Measurements from ENCODE around the gene DNAJC16.
A peak's percentile ranks its signal among the peaks of the same experiment; 100 is the strongest.

Gene DNAJC16

DNA sequence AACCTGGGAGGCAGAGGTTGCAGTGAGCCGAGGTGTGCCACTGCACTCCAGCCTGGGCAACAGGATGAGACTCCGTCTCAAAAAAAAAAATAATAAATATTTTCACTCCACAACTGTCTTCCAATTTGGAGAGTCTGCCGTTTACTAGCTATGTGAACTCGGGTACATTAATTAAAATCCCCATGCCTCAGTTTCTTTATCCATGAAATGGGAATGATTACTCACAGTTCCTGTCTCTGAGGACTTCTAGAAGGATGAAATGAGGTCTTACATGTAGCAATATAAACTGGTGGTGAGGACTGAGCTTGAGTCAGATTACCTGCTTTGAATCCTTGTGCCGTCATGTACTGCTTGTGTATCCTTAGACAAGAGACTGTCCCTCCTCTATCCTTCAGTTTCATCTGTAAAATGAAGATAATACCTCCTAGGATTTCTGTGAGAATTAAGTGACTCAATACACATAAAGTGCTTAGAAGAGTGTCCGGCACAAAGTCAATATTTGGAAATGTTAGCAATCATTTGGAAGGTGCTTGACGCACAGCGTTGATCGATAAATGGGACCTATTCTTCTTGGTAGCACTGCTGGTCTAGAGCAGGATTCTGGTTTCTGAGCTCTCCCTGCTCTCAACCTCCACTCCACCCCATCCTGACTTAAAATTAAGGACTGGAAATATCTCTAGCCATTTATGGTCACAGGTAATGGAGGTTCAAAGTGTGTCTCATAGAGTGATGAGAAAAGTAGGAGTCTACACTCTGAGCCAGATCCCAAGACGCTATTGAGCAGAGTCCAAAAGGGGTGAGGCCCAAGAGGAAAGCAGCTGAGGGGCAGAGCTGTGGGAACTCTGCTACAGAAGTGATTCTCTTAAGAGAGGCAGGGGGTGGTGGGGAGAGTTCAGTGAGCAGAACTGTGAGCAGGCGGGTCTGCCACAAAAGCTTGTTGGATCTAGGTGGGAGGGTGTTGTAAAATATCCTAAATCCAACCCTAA is 79.0 kb downstream of the DNAJC16 start:
- DNase-seq (ENCODE audit: low read depth): no peak
- TF ChIP-seq, protein P1, sequence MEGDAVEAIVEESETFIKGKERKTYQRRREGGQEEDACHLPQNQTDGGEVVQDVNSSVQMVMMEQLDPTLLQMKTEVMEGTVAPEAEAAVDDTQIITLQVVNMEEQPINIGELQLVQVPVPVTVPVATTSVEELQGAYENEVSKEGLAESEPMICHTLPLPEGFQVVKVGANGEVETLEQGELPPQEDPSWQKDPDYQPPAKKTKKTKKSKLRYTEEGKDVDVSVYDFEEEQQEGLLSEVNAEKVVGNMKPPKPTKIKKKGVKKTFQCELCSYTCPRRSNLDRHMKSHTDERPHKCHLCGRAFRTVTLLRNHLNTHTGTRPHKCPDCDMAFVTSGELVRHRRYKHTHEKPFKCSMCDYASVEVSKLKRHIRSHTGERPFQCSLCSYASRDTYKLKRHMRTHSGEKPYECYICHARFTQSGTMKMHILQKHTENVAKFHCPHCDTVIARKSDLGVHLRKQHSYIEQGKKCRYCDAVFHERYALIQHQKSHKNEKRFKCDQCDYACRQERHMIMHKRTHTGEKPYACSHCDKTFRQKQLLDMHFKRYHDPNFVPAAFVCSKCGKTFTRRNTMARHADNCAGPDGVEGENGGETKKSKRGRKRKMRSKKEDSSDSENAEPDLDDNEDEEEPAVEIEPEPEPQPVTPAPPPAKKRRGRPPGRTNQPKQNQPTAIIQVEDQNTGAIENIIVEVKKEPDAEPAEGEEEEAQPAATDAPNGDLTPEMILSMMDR (conservative IDR thresholded peaks at IDR 0.05; ENCODE audit: control insufficient read depth, insufficient read depth, low read depth, low read length): no peak
- no peak overlapping the region for H3K4me3 ChIP-seq (ENCODE audit: control insufficient read depth, low read depth, low read length)

DNA sequence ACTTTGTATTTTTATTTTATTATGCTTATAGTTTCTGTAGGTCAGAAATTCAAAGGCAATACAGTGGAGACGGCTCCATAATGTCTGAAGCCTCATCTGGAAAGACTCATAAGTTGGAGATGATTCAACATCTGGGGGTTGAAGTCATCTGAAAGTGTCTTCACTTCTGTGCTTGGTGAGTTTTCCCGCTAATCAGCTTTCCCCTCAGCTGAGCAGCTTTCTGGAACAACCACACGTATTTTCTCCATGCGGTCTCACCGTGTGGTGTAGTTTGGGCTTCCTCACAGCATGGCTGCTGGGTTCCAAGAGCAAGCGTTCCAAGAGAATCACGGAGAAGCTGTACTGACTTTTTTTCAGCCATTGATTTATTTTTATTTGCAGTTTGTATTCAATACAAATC is 83.0 kb downstream of the DNAJC16 start:
- peak; percentile 64 for DNase-seq (ENCODE audit: low read depth)
- no peak overlapping the region for H3K4me3 ChIP-seq (ENCODE audit: control insufficient read depth, low read depth, low read length)
- TF ChIP-seq, protein P1 (conservative IDR thresholded peaks at IDR 0.05; ENCODE audit: control insufficient read depth, insufficient read depth, low read depth, low read length): no peak

DNA sequence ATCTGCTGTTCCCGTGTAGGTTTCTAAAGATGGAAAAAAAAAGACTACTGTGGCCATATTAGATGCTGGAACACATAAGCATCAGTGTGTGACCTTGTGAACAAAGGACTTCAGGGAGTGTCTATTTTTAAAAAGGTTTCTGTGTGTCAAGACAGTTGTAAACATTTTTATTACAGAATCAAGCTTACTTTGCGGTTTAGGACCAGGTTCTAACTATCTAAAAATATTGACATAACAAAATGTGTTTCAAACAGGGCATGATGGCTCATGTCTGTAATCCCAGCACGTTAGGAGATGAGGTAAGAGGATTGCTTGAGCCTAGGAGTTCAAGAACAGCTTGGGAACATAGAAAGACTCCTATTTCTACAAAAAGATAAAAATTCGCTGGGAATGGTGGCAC is 83.5 kb downstream of the DNAJC16 start:
- no peak for DNase-seq (ENCODE audit: low read depth)
- TF ChIP-seq, protein P1 (conservative IDR thresholded peaks at IDR 0.05; ENCODE audit: control insufficient read depth, insufficient read depth, low read depth, low read length): no peak
- H3K4me3 ChIP-seq (ENCODE audit: control insufficient read depth, low read depth, low read length): no peak overlapping the region

DNA sequence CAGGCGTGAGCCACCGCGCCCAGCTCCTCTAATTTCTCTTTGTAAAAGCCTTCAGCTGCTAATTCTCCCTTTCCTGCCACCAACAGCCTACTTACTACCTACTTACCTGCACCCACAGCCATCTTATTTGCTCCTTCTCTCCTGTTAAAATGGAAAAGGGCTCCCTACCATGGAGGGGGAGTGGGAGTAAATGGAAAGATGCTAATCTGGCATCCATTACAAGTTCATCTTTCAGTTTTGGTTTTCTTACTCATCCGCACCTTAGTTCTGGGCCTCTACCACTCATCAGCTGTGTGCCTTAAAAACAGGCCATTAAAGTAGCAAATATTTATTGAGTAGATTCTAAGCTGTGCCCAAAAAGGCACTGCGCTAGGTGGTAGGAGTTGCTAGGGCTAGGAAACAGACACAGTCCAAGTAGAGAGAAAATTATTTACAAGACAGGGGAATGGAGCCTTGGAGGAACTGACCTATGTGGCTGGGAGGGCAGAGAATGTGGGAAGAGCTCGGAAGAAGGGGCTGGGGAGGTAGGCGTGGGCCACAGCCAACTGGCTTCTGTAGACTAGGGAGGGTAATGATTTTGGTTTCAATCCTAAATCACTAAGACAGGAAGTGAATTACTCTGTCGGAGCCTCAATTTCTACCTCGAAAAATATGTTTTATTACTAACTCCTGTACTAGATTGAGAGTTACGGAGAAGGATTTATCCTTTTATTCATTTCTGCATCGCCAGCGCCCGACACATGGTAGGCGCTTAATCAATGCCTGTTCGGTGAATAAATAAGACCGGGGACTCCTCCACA is 89.9 kb downstream of the DNAJC16 start:
- TF ChIP-seq, protein P1 (conservative IDR thresholded peaks at IDR 0.05; ENCODE audit: control insufficient read depth, insufficient read depth, low read depth, low read length): no peak
- peak; percentile 56 for DNase-seq (ENCODE audit: low read depth)
- peak overlapping the region; percentile 64 for H3K4me3 ChIP-seq (ENCODE audit: control insufficient read depth, low read depth, low read length)

DNA sequence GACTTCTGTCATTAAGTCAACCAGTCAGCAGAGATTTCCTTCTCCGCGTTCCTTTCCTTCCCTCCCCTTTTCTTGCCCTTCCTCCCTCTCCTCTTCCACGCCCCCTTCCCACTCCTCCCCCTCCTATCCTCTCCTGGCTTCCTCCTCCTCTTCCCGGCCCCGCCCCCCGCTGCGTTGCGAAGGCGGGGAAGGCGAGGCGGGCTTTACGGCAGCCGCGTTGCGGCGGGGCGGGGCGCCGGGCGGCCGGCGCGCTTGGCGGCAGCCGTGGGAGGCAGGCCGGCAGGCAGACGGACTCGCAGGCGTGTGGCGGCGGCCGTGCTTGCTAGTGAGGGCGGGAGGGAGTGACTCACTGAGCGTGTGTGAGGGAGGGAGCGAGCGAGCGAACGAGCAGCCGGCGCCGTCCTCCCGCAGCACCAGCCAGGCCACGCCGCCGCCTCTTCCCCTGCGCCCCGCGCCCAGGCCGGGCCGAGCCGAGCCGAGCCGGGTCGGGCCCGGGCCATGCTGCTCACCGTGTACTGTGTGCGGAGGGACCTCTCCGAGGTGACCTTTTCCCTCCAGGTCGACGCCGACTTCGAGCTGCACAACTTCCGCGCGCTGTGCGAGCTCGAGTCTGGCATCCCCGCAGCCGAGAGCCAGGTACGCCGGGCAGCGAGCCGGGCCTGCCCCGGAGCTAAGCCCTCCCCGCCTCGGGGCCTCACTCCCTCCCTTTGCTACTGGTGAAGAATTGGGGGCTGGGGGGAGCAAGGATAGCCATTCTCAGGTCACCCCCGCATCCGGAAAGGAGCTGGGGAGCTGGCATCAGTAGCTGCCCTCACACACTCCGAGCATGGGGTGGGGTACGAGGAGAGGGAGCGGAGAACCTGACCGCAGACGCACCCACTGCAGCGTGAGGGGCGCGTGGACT is 90.8 kb downstream of the DNAJC16 start, which contains the start of gene DDI2:
TSS of gene DDI2 (plus strand) at position 286 of the 904 bp plus-strand sequence. CDS start at position 499, 213 bp downstream.
- TF ChIP-seq, protein P1 (conservative IDR thresholded peaks at IDR 0.05; ENCODE audit: control insufficient read depth, insufficient read depth, low read depth, low read length): no peak
- peak; percentile 97 for DNase-seq (ENCODE audit: low read depth)
- H3K4me3 ChIP-seq (ENCODE audit: control insufficient read depth, low read depth, low read length): peak within 1 kb of the TSS; percentile 93
